ENCODE data around the gene BAK1.

GRCh38 chr6:33623895-33624381 lies 43.9 kb upstream of the BAK1 start:
- TF ChIP-seq CTCF (IDR thresholded peaks at IDR 0.05; ENCODE audit: poor library complexity) (no peak), EZH2 (IDR thresholded peaks at IDR 0.05; ENCODE audit: borderline replicate concordance) (no peak)

Measured in hepatocyte (in vitro differentiated cells).